HUES6 (cell line): ENCODE results near the gene F12.

Experiments used
- H3K27ac ChIP-seq: 2 replicates; pipeline ENCODE4 v1.7.0; 2013; ENCODE audit warnings: low read depth, mild to moderate bottlenecking, low read length, inconsistent platforms
- H3K27me3 ChIP-seq: 2 replicates; pipeline ENCODE4 v1.6.1; 2013; ENCODE audit warnings: low read length; ENCODE audit not compliant: control insufficient read depth, insufficient read depth
- H3K36me3 ChIP-seq: 2 replicates; pipeline ENCODE4 v1.6.1; 2013; ENCODE audit warnings: low read length; ENCODE audit not compliant: control insufficient read depth, insufficient read depth
- H3K4me1 ChIP-seq: 2 replicates; pipeline ENCODE4 v1.6.1; 2013; ENCODE audit warnings: low read length; ENCODE audit not compliant: control insufficient read depth, insufficient read depth
- H3K4me3 ChIP-seq: 2 replicates; pipeline ENCODE4 v1.5.1; 2013; ENCODE audit warnings: low read depth, low read length
- H3K9ac ChIP-seq: one replicate; pipeline ENCODE4 v1.6.1; 2013; ENCODE audit warnings: mild to moderate bottlenecking, low read length
- H3K9me3 ChIP-seq: 2 replicates; pipeline ENCODE4 v1.6.1; 2013; ENCODE audit warnings: low read depth, low read length; ENCODE audit not compliant: control insufficient read depth, insufficient read depth

F12 gene

DNA sequence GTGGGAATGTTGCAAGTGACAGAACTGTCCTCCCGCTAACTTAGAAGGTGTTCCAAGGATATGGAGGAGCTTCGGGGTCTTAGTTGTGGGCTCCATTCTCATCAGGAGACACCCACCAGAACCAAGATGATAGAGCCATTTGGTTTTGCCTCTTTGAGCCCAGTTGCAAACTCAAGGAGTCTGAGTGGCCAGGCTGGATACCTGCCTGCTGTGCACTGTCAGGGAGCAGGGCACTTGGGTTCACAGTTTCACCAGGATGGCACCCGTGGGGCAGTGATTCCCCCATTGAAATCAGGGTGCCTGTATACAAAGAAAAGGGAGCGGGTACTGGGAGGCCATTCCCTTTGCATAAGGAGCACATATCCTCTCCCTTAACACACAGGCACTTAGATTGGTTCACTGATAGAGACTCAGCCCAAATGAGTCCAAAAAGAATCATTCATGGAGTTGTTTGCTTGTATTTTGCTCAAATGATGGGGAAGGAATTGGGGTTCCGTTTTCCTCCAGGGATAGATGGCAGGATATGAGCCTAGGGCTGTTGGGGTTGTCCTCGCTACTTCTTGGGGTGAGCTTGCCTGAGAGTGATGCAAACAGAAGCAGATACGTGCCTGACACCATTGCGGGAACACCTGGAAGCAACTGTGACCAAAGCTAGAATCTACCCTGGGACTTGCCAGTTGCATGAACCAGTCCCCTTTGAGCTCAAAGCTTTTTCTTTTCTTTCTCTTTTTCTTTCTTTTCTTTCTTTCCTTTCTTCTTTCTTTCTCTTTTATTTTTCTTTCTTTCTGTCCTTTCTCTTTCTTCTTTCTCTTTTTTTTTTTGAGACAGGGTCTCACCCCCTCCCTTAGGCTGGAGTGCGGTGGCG, 35.9 kb upstream of the F12 start:
- H3K27ac ChIP-seq = no peak overlapping the region
- peaks cover 19% of the 10 kb centered on the region; the same call in 1 of the 2 replicates for H3K36me3 ChIP-seq
- peaks cover 11% of the 10 kb centered on the region for H3K27me3 ChIP-seq
- no peaks in the 10 kb centered on the region for H3K9me3 ChIP-seq
- H3K4me3 ChIP-seq = no peak overlapping the region
- peaks cover 41% of the 10 kb centered on the region for H3K4me1 ChIP-seq
- H3K9ac ChIP-seq = no peak overlapping the region

DNA sequence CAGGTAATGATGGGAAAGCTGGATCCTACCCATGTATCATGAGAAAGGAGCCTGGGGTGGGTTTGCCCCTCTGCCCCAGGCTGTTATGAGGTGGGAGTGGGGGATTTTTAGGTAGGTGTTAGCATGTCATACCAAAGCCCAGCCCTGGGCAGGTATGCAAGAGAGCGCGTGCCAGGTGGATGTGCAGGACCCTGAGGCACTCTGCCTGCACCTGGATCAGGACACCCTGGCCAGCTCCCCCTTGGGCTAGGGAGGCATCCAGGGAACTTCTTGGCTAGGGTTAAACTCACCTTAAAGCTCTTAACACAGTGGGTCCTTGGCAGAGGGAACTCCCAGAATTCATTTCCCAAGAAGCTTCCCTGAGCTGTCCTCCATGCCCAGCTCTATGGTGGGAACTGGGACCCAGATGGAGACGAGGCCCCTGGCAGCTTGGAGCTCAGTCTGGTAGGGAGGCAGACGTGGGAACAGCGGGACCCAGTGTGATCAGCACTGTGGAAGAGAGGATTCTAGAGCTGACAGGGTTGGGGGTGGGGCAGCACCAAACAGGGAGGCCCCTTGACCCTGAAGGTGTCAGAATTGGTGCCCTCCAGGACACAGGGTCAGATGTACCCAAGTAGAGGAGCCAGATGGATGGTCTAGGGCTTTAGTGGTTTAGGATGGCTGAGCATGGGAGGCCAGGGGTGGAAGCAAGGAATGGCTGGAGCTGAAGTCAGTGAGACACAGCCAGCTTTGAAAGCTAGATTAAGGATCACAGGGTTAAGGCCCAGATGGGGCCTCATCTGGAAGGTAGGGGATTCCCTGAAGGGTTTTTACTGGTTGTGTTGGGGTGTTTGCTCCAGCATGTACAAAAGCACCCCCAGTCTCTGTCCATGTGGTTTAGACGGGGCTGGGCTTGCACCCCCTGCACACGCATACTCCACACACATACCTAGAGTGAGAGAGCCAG, 35.0 kb upstream of the F12 start:
- Histone ChIP-seq H3K9me3 (no peaks in the 10 kb centered on the region), H3K4me1 (peaks cover 38% of the 10 kb centered on the region), H3K36me3 (peaks cover 20% of the 10 kb centered on the region; the same call in 1 of the 2 replicates), H3K27me3 (peaks cover 11% of the 10 kb centered on the region), H3K4me3 (no peak overlapping the region), H3K27ac (no peak overlapping the region), H3K9ac (no peak overlapping the region)

GRCh38 chr5:177443144-177443983, 34.0 kb upstream of the F12 start:
- Histone ChIP-seq H3K27me3 (peaks cover 11% of the 10 kb centered on the region), H3K9ac (no peak overlapping the region), H3K36me3 (peaks cover 26% of the 10 kb centered on the region), H3K9me3 (no peaks in the 10 kb centered on the region), H3K27ac (no peak overlapping the region), H3K4me1 (peaks cover 33% of the 10 kb centered on the region), H3K4me3 (no peak overlapping the region)

DNA sequence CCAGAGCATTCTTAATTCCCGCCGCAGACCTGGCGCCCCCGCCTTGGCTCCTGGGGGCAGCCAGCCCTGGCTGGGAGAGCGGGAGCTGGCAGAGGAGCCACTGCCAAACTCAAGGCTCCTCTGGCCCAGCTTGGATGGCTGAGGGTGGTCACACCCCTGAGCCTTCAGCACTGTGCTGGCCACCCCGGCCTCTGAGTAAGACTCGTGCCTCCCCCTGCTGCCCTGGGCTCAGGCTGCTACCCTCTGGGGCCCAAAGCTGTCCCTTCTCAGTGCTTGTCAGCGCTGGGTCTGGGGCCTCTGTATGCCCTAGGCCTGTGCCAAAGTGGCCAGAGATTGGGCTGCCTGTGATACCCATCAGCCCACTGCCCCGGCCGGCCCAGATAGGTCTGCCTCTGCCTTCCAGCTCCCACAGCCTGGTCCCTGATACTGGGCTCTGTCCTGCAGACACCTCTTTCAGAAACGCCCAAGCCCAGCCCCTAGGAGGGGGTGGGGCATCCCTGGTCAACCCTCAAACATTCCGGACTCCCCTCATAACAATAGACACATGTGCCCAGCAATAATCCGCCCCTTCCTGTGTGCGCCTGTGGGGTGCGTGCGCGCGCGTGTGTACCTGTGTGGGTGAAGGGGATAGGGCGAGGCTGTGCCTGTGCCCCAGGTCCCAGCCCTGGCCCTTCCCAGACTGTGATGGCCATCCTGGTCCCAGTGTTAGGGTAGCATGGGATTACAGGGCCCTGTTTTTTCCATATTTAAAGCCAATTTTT, 32.9 kb upstream of the F12 start:
- Histone ChIP-seq H3K27ac (no peak overlapping the region), H3K9ac (no peak overlapping the region), H3K36me3 (peaks cover 37% of the 10 kb centered on the region), H3K27me3 (peaks cover 11% of the 10 kb centered on the region), H3K4me1 (peaks cover 24% of the 10 kb centered on the region), H3K4me3 (no peak overlapping the region), H3K9me3 (no peaks in the 10 kb centered on the region)

DNA sequence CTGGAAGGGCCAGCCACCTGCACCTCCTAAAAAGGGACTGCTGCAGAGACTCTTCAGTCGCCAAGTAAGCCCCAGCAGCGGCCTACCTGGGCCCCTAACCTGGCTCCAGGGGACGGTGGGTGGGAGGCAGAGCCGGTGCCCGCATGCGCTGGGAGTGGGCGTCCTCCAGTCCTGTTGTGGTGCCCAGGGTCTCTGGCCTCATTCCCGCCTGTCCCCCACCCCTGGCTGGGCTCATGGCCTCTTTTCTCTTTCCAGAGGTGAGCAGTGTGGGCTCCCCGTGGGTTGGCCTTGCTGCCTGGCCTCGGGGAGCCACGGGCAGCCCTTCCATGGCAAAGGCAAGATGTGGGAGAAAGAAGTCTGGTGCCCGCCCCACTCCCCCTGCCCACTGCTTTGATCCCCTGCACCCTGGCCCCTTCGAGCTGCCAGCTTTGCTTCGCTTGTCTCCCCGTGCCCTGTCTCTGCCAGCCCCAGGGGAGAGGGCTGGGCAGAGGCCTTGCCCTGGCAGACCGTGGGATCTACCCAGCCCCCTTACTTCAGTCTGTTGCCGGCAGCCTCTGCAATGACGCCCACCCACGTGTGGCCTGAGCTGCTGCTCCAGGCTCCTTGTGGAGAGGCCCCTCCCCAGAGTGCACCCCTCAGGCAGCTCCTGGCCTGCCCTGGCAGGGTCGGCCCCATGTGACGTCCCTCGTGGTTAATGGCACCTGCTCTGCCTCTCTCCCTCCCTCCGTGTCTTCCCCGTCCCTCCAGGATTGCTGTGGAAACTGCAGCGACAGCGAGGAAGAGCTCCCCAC, 31.8 kb upstream of the F12 start:
- Histone ChIP-seq H3K27ac (no peak overlapping the region), H3K4me3 (no peak overlapping the region), H3K36me3 (peaks cover 46% of the 10 kb centered on the region), H3K4me1 (peaks cover 23% of the 10 kb centered on the region), H3K27me3 (peaks cover 10% of the 10 kb centered on the region), H3K9ac (no peak overlapping the region), H3K9me3 (no peaks in the 10 kb centered on the region)

DNA sequence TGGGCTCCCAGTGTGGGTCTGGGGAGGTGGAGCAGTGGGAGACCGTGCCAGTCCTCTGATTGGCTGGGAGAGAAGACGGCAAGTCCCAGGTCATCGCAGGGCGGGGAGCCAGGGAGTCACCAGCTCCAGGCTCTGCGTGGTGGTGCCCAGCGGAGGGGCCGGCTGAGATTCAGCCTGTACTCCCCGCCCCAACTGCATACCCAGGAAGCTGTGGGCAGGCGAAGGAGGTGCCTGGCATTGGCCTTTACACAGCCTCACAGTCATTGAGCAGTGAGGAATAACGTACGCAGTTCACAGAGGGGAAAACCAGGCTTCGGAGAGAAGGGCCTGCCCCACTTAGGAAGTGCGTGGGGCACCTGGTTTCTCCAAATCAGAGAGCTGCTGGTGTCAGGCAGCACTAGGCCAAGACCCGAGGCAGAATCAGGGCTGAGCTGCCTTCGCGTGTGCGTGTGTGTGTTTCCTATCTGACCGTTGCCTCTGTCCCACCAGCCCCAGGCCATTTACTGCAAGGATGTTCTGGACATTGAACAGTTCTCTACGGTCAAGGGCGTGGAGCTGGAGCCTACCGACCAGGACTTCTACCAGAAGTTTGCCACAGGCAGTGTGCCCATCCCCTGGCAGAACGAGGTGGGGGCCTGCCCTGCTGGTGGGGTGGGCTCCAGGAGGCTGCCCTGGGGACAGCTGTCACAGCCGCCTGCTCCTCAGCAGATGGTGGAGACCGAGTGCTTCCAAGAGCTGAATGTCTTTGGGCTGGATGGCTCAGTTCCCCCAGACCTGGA, 31.0 kb upstream of the F12 start:
- Histone ChIP-seq H3K9ac (peak overlapping the region; percentile 7), H3K4me1 (peaks cover 17% of the 10 kb centered on the region), H3K27me3 (peaks cover 4% of the 10 kb centered on the region), H3K27ac (no peak overlapping the region), H3K36me3 (peaks cover 54% of the 10 kb centered on the region), H3K4me3 (no peak overlapping the region), H3K9me3 (no peaks in the 10 kb centered on the region)

DNA sequence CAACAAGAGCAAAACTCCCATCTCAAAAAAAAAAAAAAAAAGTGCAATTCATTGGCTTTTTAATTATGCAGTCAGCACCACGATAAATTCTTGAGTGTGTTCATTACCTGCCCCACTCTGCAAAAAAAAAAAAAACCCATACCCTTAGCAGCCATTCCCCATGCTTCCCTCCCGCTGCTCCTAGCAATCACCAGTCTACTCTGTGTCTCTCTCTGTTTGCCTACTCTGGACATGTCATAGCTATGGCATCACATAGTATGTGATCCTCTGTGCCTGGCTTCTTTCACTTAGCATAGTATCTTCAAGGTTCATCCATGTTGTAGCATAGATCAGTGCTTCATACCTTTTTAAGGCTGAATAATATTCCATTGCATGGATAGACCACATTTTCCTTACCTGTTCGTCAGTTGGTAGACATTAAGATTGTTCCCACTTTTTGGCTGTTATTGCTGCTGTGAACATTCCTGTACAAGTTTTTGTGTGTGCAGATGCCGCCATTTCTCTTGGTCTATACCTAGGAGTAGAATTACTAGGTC, 30.2 kb upstream of the F12 start:
- no peak overlapping the region for H3K27ac ChIP-seq
- H3K9me3 ChIP-seq = no peaks in the 10 kb centered on the region
- no peak overlapping the region for H3K9ac ChIP-seq
- peaks cover 62% of the 10 kb centered on the region for H3K36me3 ChIP-seq
- no peaks in the 10 kb centered on the region for H3K27me3 ChIP-seq
- no peak overlapping the region for H3K4me3 ChIP-seq
- H3K4me1 ChIP-seq = peaks cover 11% of the 10 kb centered on the region

DNA sequence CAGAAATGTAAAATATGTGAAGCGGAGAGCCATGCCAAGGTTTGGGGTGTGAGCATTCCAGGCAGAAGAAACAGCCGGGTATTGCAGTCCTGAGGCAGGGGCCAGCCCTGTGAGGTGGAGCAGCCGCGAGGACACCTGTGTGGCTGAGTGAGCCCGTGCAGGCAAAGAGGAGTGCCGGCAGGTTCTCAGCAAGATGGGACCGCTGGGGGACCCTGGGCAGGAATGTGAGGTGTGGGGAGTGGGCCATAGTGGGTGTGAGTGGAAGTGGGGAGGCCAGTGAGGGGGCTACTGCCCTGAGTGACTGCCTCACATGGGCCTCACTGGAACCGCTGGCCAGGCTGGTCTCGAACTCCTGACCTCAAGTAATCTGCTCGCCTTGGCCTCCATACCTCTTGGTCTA, 29.1 kb upstream of the F12 start:
- no peaks in the 10 kb centered on the region for H3K9me3 ChIP-seq
- H3K4me1 ChIP-seq = peaks cover 6% of the 10 kb centered on the region; the same call in 1 of the 2 replicates
- H3K9ac ChIP-seq = no peak overlapping the region
- H3K36me3 ChIP-seq = peaks cover 72% of the 10 kb centered on the region
- no peak overlapping the region for H3K27ac ChIP-seq
- no peak overlapping the region for H3K4me3 ChIP-seq
- no peaks in the 10 kb centered on the region for H3K27me3 ChIP-seq

DNA sequence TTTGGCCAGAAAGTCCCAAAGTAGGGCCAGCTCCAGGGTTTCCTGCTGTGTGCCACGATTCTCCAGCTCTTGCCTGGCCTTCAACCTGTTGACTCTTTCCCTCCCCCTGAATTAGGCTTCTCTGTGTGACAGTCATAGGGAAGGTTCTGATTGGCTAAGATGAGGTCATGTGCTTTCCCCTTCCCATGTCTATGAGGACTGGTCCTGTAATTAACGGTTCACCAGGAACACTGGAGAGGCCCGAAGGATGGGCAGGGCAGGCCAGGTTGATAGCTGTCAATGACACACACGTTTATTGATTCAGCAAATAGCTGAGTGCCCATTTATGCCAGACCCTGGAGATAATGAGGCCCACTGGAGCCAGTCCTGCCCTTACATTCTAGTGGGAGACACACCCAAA, 28.3 kb upstream of the F12 start:
- Histone ChIP-seq H3K9me3 (no peaks in the 10 kb centered on the region), H3K9ac (no peak overlapping the region), H3K4me3 (no peak overlapping the region), H3K4me1 (peaks cover 6% of the 10 kb centered on the region; the same call in 1 of the 2 replicates), H3K27me3 (no peaks in the 10 kb centered on the region), H3K27ac (no peak overlapping the region), H3K36me3 (peaks cover 81% of the 10 kb centered on the region)
